Heart left ventricle (tissue), 13 donors: Measurements from ENCODE around the gene TOMM6.

Experiments used
- POLR2A ChIP-seq, 2 donors: fragments of 450-650 bp; IDR thresholded peaks; one replicate each; pipeline ENCODE4 v1.6.1; 2017; ENCODE audit warnings: antibody characterized with exemption in 2 of 2, mild to moderate bottlenecking in 2 of 2, moderate library complexity in 2 of 2
- TF ChIP-seq, protein P1 (sequence below), 12 donors: fragments of 200-600 bp; sonication (generic) in 4 of 12; IDR thresholded peaks; one replicate each; pipeline versions ENCODE4 v1.5.0 to v1.8.0; 2018 to 2022; ENCODE audit warnings: antibody characterized with exemption in 12 of 12, mild to moderate bottlenecking in 5 of 12
- donor health status: ischemic (EF 13 %, LVEDD 7.1; RV severe dilation, severe dysfunction).
- donor health status: DM: no; HTN: yes; CAD: no.
- donor health status: DM: no; HTN: no; CAD: no.
- donor health status: ischemic (EF 25% LVEDD 6.9; RV normal size, moderate dysfunction).
- donor health status: ischemic (EF 25% LVEDD 5.7; RV mildly dilated, moderate dysfunction).
- donor health status: ischemic (EF 35%, LVEDD 5.7; RV mildly dilated, moderate dysfunction).
- donor health status: nonischemic (EF 11% LVEDD 7.7; RV severe dilation, severe dysfunction).
- donor health status: DM: yes; HTN: yes; CAD: no.
- donor health status: PGD.
- donor health status: ischemic (EF 29% LVEDD 5.4; RV normal size, mild dysfunction).
- donor health status: nonischemic (EF 23%, LVEDD 6.1; RV moderate dilation, normal function).

DNA sequence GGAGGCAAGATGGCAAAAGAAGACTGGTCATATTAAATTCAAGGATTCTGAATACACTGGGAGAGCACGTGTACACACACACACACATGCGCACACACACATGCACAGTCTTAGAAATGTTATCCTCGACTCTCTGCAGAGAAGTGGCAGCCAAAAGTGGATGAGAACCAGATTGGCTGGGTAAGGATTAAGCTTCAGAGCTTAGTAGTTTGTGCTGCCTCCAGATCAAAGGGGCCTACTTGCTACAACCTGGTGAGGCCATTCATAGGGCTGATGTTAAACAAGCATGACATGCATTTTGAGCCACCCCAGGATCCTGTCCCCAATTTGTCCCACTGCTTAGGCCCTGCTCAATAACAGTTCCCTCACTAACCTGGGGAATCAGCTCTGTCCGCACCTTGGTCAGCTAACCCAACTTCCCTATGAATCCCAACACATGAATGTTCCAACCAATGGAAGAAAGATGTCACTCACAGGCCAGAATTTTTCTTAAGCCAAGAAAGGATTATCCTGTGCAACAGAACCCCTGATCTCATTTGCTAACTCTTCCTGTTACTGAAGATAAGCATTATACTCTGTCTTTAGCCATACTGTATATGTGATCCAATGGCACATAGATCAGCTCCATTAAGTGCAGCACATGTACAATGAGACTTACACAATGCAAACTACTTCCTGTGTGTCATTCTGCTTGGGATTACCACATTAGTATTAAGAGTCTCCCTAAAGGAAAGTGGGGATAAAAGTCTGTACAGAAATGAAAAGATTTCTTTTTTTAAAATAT, 31.0 kb downstream of the TOMM6 start:
- no peak for TF ChIP-seq POLR2A (IDR thresholded peaks at IDR 0.05)
- TF ChIP-seq, protein P1, sequence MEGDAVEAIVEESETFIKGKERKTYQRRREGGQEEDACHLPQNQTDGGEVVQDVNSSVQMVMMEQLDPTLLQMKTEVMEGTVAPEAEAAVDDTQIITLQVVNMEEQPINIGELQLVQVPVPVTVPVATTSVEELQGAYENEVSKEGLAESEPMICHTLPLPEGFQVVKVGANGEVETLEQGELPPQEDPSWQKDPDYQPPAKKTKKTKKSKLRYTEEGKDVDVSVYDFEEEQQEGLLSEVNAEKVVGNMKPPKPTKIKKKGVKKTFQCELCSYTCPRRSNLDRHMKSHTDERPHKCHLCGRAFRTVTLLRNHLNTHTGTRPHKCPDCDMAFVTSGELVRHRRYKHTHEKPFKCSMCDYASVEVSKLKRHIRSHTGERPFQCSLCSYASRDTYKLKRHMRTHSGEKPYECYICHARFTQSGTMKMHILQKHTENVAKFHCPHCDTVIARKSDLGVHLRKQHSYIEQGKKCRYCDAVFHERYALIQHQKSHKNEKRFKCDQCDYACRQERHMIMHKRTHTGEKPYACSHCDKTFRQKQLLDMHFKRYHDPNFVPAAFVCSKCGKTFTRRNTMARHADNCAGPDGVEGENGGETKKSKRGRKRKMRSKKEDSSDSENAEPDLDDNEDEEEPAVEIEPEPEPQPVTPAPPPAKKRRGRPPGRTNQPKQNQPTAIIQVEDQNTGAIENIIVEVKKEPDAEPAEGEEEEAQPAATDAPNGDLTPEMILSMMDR (IDR thresholded peaks at IDR 0.05) = no peak
